Glomerular visceral epithelial cell (primary cell): ENCODE results near the gene DNAJB14.
"Not testable (repeated sequence)": the region's sequence is repeated elsewhere in the genome, so short reads cannot be mapped to it uniquely, and the experiment has no call there.

Source experiments
- DNase-seq: peaks from one replicate; pipeline ENCODE4 v3.0.0-alpha.2; 2016; ENCODE audit errors: extremely low spot score

The DNAJB14 gene

GRCh38 chr4:99946356-99947189 is at the start of gene DNAJB14:
TSS of gene DNAJB14 (minus strand) at chr4:99946618. CDS start at chr4:99946571, 47 bp downstream.
- peak; percentile 87 for DNase-seq

GRCh38 chr4:99991741-99992140 is 45.3 kb upstream of the DNAJB14 start:
- no peak for DNase-seq

- DNase-seq, result no peak
Observed at GRCh38 chr4:99987681-99988080, 41.3 kb upstream of the DNAJB14 start.

GRCh38 chr4:99986792-99987191 is 40.4 kb upstream of the DNAJB14 start:
- DNase-seq, result no peak

- DNase-seq, result no peak
Observed at GRCh38 chr4:99983289-99983943, 37.0 kb upstream of the DNAJB14 start.

- peak; percentile 6 for DNase-seq
Observed at GRCh38 chr4:99979872-99980271, 33.5 kb upstream of the DNAJB14 start.

GRCh38 chr4:99971453-99972111 is 25.2 kb upstream of the DNAJB14 start:
- DNase-seq, result no peak

GRCh38 chr4:99968330-99968729 is 21.9 kb upstream of the DNAJB14 start:
- DNase-seq, result peak; percentile 78

GRCh38 chr4:99966692-99967091 is 20.3 kb upstream of the DNAJB14 start:
- no peak for DNase-seq

- no peak for DNase-seq
Observed at GRCh38 chr4:99965674-99966350, 19.4 kb upstream of the DNAJB14 start.

- DNase-seq, result no peak
Observed at GRCh38 chr4:99965173-99965572, 18.8 kb upstream of the DNAJB14 start.

- DNase-seq, result no peak
Observed at GRCh38 chr4:99961711-99962110, 15.3 kb upstream of the DNAJB14 start.

GRCh38 chr4:99960648-99961047 is 14.2 kb upstream of the DNAJB14 start:
- no peak for DNase-seq

GRCh38 chr4:99958207-99958606 is 11.8 kb upstream of the DNAJB14 start:
- DNase-seq, result not testable (repeated sequence)

GRCh38 chr4:99950913-99951254 is 4.5 kb upstream of the DNAJB14 start:
- no peak for DNase-seq

GRCh38 chr4:99949999-99950912 is 3.8 kb upstream of the DNAJB14 start, which contains the start of gene H2AZ1:
TSS of gene H2AZ1 (minus strand) at chr4:99950275. CDS start at chr4:99950170, 105 bp downstream.
- DNase-seq, result peak; percentile 100

- DNase-seq, result peak; percentile 95
Observed at GRCh38 chr4:99949034-99949998, 2.9 kb upstream of the DNAJB14 start.

GRCh38 chr4:99947608-99948007 is 1.2 kb upstream of the DNAJB14 start:
- peak; percentile 8 for DNase-seq

- DNase-seq, result no peak
Observed at GRCh38 chr4:99947190-99947578, 766 bp upstream of the DNAJB14 start.
